Measurements from ENCODE around the gene CECR2. TPM values are rescaled to one million over a fixed set of nuclear protein-coding genes. Genes with fewer than 3 reads are reported as not detected.

Gene CECR2
- total RNA-seq, 4 donors from 2014 or later = 12.3 to 29.6 (median 20.4) TPM

DNA sequence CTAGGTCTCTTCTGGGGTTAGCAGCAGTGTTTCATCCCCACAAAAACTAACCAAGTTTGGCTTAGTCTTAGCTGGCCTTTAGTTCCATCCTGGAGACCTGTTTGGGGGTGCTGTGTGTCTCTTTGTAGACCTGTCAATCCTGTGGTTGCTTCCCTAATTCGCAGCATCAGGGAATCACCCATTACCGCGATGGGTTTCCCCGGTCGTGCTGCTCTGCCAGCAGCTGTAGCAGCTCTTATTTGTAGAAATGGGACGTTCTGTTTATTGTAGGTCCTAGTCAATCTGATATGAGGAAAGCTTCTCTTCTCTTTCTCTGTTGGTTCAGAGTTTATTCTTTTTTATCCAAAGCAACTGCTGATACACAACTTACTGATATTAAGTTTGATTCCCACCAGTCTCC lies 91.6 kb downstream of the CECR2 start:
- intact Hi-C loops (cut with DNase I; ENCODE audit: low total_unique reads) (no loop called here), in situ Hi-C loops (cut with MboI; ENCODE audit: low sequenced_read_pairs in 4 of 4) (no loop called here)
- Histone ChIP-seq H3K36me3 (no peaks in the 10 kb centered on the region), H3K27ac (no peak overlapping the region), H3K9me3 (no peaks in the 10 kb centered on the region), H3K27me3 (no peaks in the 10 kb centered on the region), H3K4me1 (peaks cover 8 to 12% of the 10 kb centered on the region in 2 donors), H3K4me3 (no peak overlapping the region)
- TF ChIP-seq, protein P1, sequence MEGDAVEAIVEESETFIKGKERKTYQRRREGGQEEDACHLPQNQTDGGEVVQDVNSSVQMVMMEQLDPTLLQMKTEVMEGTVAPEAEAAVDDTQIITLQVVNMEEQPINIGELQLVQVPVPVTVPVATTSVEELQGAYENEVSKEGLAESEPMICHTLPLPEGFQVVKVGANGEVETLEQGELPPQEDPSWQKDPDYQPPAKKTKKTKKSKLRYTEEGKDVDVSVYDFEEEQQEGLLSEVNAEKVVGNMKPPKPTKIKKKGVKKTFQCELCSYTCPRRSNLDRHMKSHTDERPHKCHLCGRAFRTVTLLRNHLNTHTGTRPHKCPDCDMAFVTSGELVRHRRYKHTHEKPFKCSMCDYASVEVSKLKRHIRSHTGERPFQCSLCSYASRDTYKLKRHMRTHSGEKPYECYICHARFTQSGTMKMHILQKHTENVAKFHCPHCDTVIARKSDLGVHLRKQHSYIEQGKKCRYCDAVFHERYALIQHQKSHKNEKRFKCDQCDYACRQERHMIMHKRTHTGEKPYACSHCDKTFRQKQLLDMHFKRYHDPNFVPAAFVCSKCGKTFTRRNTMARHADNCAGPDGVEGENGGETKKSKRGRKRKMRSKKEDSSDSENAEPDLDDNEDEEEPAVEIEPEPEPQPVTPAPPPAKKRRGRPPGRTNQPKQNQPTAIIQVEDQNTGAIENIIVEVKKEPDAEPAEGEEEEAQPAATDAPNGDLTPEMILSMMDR (IDR thresholded peaks at IDR 0.05 in 4 of 5, conservative IDR thresholded peaks at IDR 0.05 in 1 of 5) = no peak
- TF ChIP-seq POLR2A (IDR thresholded peaks at IDR 0.05) = no peak
- ATAC-seq = no peak
- DNase-seq = no peak

DNA sequence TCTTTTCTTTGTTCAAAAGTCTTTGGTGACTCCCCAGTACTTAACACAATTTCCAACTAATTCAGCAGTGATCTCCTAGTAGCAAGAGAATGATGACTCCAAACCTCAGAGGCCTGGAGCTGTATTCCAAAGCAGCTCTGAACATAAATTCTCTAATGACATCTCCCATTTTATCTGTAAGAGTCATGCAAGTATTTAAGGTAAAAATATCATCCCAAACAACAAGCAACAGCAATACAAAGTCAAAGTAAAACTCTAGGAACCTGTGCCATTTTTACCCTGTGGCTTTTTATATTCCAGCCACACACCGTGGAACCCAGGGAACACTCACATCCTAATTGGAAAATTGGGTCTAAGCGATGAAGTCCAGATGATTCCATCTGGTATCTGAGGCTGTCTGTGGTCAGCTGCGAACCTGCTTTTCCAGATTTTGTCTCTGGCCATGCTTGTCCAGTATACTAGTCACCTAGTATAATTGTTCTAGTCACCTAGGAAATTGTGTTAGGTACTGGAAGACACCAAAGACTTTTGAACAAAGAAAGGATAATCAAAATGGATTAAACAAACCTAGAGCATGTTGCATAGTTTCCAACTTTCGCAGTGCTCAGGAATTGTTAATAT lies 101.7 kb downstream of the CECR2 start:
- DNase-seq (no peak), ATAC-seq (peak in 1 of 2 donors; percentile 18)
- Histone ChIP-seq H3K9me3 (no peaks in the 10 kb centered on the region), H3K4me1 (peaks cover 65 to 85% of the 10 kb centered on the region in 2 donors), H3K4me3 (no peak overlapping the region), H3K27ac (peak overlapping the region; percentile 88 to 90 (median 89)), H3K36me3 (no peaks in the 10 kb centered on the region), H3K27me3 (no peaks in the 10 kb centered on the region)
- no peak for TF ChIP-seq POLR2A (IDR thresholded peaks at IDR 0.05)
- TF ChIP-seq, protein P1 (IDR thresholded peaks at IDR 0.05 in 4 of 5, conservative IDR thresholded peaks at IDR 0.05 in 1 of 5) = no peak
- in situ Hi-C loops (cut with MboI; ENCODE audit: low sequenced_read_pairs in 4 of 4) = loop anchor here in 1 of 4 donors (10.0 kb wide), 1 partner anchor 96 kb away; no protein-coding TSS in a partner anchor
- intact Hi-C loops (cut with DNase I; ENCODE audit: low total_unique reads) = no loop called here

DNA sequence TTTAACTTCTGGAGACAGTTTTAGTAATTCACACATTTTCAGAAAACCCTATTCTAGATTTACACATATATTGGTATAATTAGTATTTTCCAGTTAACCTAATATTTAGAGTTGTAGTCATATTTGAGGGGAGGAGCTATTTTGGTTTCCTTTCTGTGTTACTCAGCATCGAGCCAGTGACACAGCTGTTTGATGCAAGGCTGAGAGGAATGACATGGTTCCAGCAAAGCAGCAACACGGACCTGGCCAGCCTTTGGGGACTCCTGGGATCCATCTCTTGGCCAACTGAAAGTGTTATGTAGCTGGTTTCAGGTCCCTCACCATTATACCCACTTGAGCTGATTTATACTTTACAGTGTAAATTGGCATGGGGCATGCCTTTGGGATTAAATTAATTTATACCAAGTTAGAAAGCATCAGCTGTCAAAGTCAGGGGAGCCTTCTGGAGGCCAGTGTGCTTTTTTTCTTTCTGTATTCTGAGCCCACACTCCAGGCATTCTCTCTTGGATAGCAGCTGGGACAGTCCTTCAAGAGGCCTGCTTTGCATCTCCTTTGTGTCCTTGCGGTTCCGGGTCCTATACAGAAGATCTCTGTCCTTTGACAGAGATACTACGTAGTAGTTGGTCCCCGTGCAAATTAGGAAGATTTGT lies 102.8 kb downstream of the CECR2 start:
- Histone ChIP-seq H3K27me3 (no peaks in the 10 kb centered on the region), H3K36me3 (no peaks in the 10 kb centered on the region), H3K4me1 (peaks cover 75 to 86% of the 10 kb centered on the region in 2 donors), H3K27ac (peak overlapping the region; percentile 88 to 90 (median 89)), H3K9me3 (no peaks in the 10 kb centered on the region), H3K4me3 (no peak overlapping the region)
- intact Hi-C loops (cut with DNase I; ENCODE audit: low total_unique reads) = loop anchor here (2.0 kb wide), 1 partner anchor 91 kb away; the partner anchor contains the start of gene SLC25A18
- in situ Hi-C loops (cut with MboI; ENCODE audit: low sequenced_read_pairs in 4 of 4) = loop anchor here in 1 of 4 donors (10.0 kb wide), 1 partner anchor 97 kb away; no protein-coding TSS in a partner anchor
- peak; percentile 43 to 63 for ATAC-seq
- peak; percentile 24 to 65 for DNase-seq
- TF ChIP-seq, protein P1 (IDR thresholded peaks at IDR 0.05 in 4 of 5, conservative IDR thresholded peaks at IDR 0.05 in 1 of 5) = no peak
- TF ChIP-seq POLR2A (IDR thresholded peaks at IDR 0.05) = no peak

DNA sequence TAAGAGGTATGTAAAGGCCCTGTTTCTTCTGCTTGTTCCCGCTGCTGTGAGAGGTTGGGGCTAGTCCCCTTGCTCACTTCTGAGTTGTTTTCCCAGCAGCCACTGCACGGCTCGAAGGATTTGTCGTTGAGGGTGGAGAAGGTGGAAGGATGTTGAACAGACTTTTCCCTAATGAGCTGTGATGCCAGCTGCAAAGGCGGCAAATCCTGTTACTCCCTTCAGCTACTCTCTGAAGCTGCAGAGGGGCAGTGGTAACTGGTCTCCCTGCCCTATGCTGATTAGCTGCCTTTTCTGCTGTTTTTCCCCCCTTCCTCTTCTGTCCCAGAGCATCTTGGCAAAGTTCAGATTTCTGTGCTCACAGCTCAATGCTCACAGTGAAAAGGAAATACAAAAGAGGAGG lies 103.7 kb downstream of the CECR2 start:
- Histone ChIP-seq H3K4me1 (peaks cover 81 to 90% of the 10 kb centered on the region in 2 donors), H3K9me3 (no peaks in the 10 kb centered on the region), H3K4me3 (no peak overlapping the region), H3K27ac (peak overlapping the region; percentile 88 to 90 (median 89)), H3K27me3 (no peaks in the 10 kb centered on the region), H3K36me3 (no peaks in the 10 kb centered on the region)
- in situ Hi-C loops (cut with MboI; ENCODE audit: low sequenced_read_pairs in 4 of 4) = loop anchor here in 1 of 4 donors (10.0 kb wide), 1 partner anchor 98 kb away; no protein-coding TSS in a partner anchor
- intact Hi-C loops (cut with DNase I; ENCODE audit: low total_unique reads) = loop anchor here (2.0 kb wide), 1 partner anchor 90 kb away; the partner anchor contains the start of gene SLC25A18
- ATAC-seq = no peak
- DNase-seq = no peak
- TF ChIP-seq, protein P1 (IDR thresholded peaks at IDR 0.05 in 4 of 5, conservative IDR thresholded peaks at IDR 0.05 in 1 of 5) = no peak
- TF ChIP-seq POLR2A (IDR thresholded peaks at IDR 0.05) = no peak

Measured in gastrocnemius medialis (tissue), 4 donors.